Gastrocnemius medialis (tissue), 4 donors: Measurements from ENCODE around the gene NRF1. TPM values are rescaled to one million over a fixed set of nuclear protein-coding genes. Genes with fewer than 3 reads are reported as not detected.

Source experiments
- ATAC-seq, 2 donors: fragments of 150-250 bp; one replicate each; pipeline ENCODE4 v1.9.1; 2016
- DNase-seq, 2 donors: peaks; one replicate each; pipeline ENCODE4 v3.0.0-alpha.2; 2019
- H3K27ac ChIP-seq, 4 donors: fragments of 200-600 bp; sonication (generic); 1 replicate in 1 of 4; 2 replicates in 3 of 4; pipeline ENCODE4 v1.5.1; 2016 to 2018; ENCODE audit warnings: mild to moderate bottlenecking in 2 of 4, moderate library complexity in 1 of 4
- H3K27me3 ChIP-seq, 3 donors: fragments of 200-600 bp; sonication (generic) in 2 of 3; 1 replicate in 1 of 3; 2 replicates in 2 of 3; pipeline versions ENCODE4 v1.5.1 to v1.6.0; 2016 to 2019; ENCODE audit warnings: mild to moderate bottlenecking in 1 of 3, moderate library complexity in 1 of 3
- H3K36me3 ChIP-seq, 2 donors: fragments of 200-600 bp; sonication (generic) in 1 of 2; one replicate each; pipeline ENCODE4 v1.5.1; 2017 to 2018
- H3K4me1 ChIP-seq, 2 donors: fragments of 200-600 bp; sonication (generic) in 1 of 2; one replicate each; pipeline ENCODE4 v1.5.1; 2016 to 2017; ENCODE audit warnings: mild to moderate bottlenecking in 2 of 2
- H3K4me3 ChIP-seq, 4 donors: fragments of 200-600 bp; sonication (generic) in 3 of 4; 1 replicate in 1 of 4; 2 replicates in 3 of 4; pipeline ENCODE4 v1.5.1; 2016 to 2019; ENCODE audit warnings: mild to moderate bottlenecking in 2 of 4
- H3K9me3 ChIP-seq, 3 donors: fragments of 200-600 bp; sonication (generic) in 2 of 3; 1 replicate in 1 of 3; 2 replicates in 2 of 3; pipeline ENCODE4 v1.5.1; 2016 to 2019
- CTCF ChIP-seq, 5 experiments: fragments of 450-650 bp in 3 of 5; fragments of 200-600 bp in 2 of 5; sonication (generic) in 2 of 5; IDR thresholded peaks in 4 of 5; conservative IDR thresholded peaks in 1 of 5; 1 replicate in 4 of 5; 2 replicates in 1 of 5; pipeline ENCODE4 v1.5.1; 2016 to 2019; ENCODE audit warnings: antibody characterized with exemption in 5 of 5, mild to moderate bottlenecking in 3 of 5, moderate library complexity in 3 of 5
- POLR2A ChIP-seq, 2 donors: fragments of 450-650 bp; IDR thresholded peaks; one replicate each; pipeline ENCODE4 v1.6.1; 2017; ENCODE audit warnings: antibody characterized with exemption in 2 of 2, mild to moderate bottlenecking in 2 of 2, moderate library complexity in 2 of 2
- in situ Hi-C, 4 donors: fragments of 200-750 bp; cut with MboI; loops; one replicate each; pipeline versions ENCODE4 v1.15.0 to v1.8.0; 2017; ENCODE audit warnings: low sequenced_read_pairs in 4 of 4
- intact Hi-C: fragments of 100-400 bp; cut with DNase I; formaldehyde crosslinking; loops from one replicate; pipeline ENCODE4 v1.15.1; 2023; ENCODE audit warnings: low total_unique reads
- total RNA-seq, 4 donors: library from RNA; depleted of rRNA; stranded (reverse); fragments of >200 nt; gene quantifications; one replicate each; pipeline versions ENCODE4 v1.1.0 to v1.2.3, GENCODE V29; 2016

The NRF1 gene
- total RNA-seq, 4 donors from 2014 or later = 11.3 to 26.3 (median 18.0) TPM

- peaks cover 0 to 31% of the 10 kb centered on the region in 2 donors for H3K36me3 ChIP-seq
- no peaks in the 10 kb centered on the region for H3K9me3 ChIP-seq
- H3K4me3 ChIP-seq = no peak overlapping the region
- TF ChIP-seq POLR2A (IDR thresholded peaks at IDR 0.05) (no peak), CTCF (IDR thresholded peaks at IDR 0.05 in 4 of 5, conservative IDR thresholded peaks at IDR 0.05 in 1 of 5) (no peak)
- H3K27ac ChIP-seq = no peak overlapping the region
- ATAC-seq = no peak
- intact Hi-C loops = no loop called here
- H3K27me3 ChIP-seq = no peaks in the 10 kb centered on the region
- H3K4me1 ChIP-seq = no peaks in the 10 kb centered on the region
- in situ Hi-C loops = no loop called here
- DNase-seq = no peak
Measured at GRCh38 chr7:129690701-129691100, 79.2 kb downstream of the NRF1 start.

DNA sequence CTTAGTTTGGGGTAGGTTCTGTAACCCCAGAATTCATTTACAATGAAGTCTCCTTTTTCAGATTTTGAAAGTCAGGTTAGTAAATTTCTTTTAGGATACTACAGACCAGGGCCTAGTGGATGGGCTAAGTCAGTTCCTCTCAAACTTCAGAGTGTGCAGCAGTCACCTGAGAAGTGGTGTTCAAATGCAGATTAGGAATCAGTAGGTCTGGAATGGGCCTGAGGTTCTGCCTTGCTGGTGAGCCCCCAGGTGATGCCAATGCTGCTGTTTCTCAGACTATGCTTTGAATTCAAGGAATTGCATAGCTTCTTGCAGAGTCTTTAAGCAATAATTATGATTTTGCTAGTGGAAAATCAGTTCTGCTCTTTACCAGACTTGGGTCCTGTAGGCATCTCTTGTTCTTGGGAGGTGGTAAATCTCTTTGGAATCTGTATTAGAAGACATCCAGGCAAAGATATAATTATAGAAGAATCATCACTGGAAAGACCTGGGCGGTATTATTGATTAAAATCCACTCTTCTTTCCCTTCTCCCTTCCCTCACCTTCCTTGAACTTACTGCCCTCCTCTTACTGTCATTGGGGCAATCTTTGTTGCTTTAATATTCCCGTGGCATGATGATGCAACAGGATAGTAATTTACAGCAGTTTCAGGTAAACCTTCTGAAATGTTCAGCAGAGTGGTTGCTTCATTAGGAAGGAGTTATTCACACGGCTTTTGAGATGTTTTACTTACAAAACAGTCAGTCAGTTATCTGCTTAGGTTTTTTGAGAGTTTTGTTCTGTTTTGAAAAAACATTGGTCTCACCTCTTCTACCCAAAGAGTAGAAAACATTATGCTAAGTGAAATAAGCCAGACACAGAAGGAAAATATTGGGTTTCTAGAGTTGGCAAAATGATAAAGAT is 87.2 kb downstream of the NRF1 start:
- Histone ChIP-seq H3K27ac (no peak overlapping the region), H3K9me3 (no peaks in the 10 kb centered on the region), H3K4me3 (no peak overlapping the region), H3K36me3 (no peaks in the 10 kb centered on the region), H3K4me1 (no peaks in the 10 kb centered on the region), H3K27me3 (no peaks in the 10 kb centered on the region)
- TF ChIP-seq POLR2A (IDR thresholded peaks at IDR 0.05) (no peak), CTCF (IDR thresholded peaks at IDR 0.05 in 4 of 5, conservative IDR thresholded peaks at IDR 0.05 in 1 of 5) (no peak)
- intact Hi-C loops (no loop called here), in situ Hi-C loops (no loop called here)
- DNase-seq (no peak), ATAC-seq (no peak)

DNA sequence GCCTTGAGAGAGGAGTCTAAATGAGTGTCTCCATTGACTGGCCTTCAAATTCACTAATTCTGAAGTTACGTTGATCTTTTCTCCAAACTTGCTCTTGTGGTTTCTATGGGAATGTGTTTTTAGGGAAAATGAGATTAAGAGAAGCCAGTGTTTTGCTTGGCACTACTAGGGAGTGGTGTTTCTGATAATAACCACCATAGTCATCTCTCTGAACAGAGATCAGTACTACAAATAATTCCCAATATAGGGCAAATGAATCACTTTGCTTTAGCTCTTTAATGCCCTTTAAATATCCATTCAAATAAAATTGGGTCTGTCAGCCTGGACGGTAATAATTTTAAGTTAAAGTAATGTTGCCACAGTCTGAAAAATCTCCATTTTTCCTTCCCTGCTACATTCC is 90.8 kb downstream of the NRF1 start:
- DNase-seq = no peak

DNA sequence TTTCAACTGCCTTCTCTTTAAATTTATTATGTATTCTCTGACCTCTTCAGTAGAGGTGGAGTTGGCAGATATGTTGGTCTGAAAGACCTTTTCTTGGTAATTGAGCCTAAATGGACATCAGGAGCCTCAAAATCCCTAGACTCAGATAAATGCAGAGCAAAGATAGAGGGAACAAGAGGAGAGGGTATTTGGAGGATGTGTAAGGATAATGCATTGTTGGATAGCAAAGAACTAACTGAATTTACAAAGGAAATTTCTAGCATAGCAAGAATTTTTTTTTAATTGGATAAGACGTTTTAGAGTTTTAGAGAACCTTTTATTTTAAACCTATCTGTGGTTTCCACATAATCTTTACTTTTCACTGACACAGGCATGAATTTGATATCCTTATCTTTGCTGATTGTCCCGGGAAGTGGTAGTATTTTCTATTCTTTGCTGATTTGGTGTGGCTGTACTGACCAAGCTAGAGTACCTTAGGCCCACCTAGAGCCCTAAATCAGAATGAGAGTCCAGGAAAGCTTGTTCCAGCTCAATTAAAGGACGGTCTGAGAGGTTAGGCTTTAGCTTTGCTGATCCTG is 91.3 kb downstream of the NRF1 start:
- Histone ChIP-seq H3K36me3 (no peaks in the 10 kb centered on the region), H3K4me1 (no peaks in the 10 kb centered on the region), H3K27me3 (no peaks in the 10 kb centered on the region), H3K9me3 (no peaks in the 10 kb centered on the region), H3K27ac (no peak overlapping the region), H3K4me3 (no peak overlapping the region)
- TF ChIP-seq CTCF (IDR thresholded peaks at IDR 0.05 in 4 of 5, conservative IDR thresholded peaks at IDR 0.05 in 1 of 5) = no peak
- ATAC-seq (no peak), DNase-seq (no peak)
- in situ Hi-C loops (no loop called here), intact Hi-C loops (no loop called here)

More for the DNA sequence above, 90.8 kb downstream of the NRF1 start:
- ATAC-seq = no peak
- intact Hi-C loops = no loop called here
- no peaks in the 10 kb centered on the region for H3K4me1 ChIP-seq
- H3K9me3 ChIP-seq = no peaks in the 10 kb centered on the region
- no peak overlapping the region for H3K4me3 ChIP-seq
- H3K36me3 ChIP-seq = no peaks in the 10 kb centered on the region
- no peaks in the 10 kb centered on the region for H3K27me3 ChIP-seq
- H3K27ac ChIP-seq = no peak overlapping the region
- in situ Hi-C loops = no loop called here
- TF ChIP-seq CTCF (IDR thresholded peaks at IDR 0.05 in 4 of 5, conservative IDR thresholded peaks at IDR 0.05 in 1 of 5) = no peak
- TF ChIP-seq POLR2A (IDR thresholded peaks at IDR 0.05) = no peak
